SH-SY5Y (cell line): Measurements from ENCODE around the gene CRBN.

Source experiments
- GATA2 ChIP-seq: IDR thresholded peaks from 2 replicates; pipeline ENCODE4 v1.6.1; 2011; ENCODE audit warnings: mild to moderate bottlenecking, low read depth, low read length
- GATA3 ChIP-seq: IDR thresholded peaks from 2 replicates; pipeline ENCODE4 v1.6.1; 2011; ENCODE audit warnings: low read depth, mild to moderate bottlenecking, low read length, moderate library complexity

Gene CRBN

DNA sequence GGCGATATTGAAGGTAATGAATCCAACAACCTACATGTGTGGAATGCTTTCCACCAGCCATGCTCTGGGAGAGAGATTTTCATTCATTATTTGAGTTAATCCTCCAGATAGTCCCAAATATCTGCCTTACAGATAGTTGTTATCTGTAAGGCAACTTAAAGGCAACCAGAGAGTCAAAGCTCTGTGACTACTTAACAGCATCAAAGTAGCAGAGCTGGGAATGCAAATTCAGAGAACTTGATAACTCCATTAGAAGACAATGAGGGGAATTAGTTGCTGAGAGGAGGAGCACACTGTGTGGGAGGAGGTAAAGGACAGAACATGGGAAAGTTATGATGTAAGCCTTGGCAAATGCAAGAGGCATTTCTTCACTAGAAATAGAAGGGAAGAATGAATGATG, 10.5 kb upstream of the CRBN start:
- TF ChIP-seq GATA3 (no peak), GATA2 (no peak)

DNA sequence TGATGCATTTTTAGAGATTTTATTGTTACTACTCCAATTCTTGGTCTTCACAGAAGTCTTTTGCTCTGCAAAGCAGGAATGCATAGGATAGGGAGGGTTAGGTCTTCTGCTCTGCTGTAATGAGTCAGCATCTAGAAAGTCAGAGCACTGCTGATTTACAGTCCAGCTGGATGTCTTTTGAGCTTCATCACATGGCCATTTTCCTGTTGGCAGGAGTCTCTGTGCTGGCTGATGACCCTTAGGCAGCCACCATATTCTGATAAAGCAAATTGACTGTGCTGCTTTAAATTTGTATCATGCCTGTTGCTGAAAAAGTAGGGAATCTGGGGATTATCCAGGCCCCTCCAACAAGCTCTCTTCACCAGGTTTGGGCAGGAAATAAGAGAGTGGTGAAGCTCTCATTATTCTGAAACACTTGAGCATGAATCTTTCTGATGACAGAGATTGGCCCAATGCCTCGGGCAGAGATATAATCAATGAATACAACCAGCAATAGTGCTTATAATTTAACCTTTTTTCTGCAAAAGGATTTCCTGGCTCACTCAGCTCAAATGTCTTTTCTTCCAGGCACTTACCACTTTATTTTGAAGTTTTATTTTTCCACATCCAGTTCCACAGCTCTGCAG, 9.7 kb upstream of the CRBN start:
- TF ChIP-seq GATA3 (peak; percentile 84), GATA2 (peak; percentile 80)

GRCh38 chr3:3184876-3185275, 5.4 kb upstream of the CRBN start:
- TF ChIP-seq GATA2 (no peak), GATA3 (no peak)

DNA sequence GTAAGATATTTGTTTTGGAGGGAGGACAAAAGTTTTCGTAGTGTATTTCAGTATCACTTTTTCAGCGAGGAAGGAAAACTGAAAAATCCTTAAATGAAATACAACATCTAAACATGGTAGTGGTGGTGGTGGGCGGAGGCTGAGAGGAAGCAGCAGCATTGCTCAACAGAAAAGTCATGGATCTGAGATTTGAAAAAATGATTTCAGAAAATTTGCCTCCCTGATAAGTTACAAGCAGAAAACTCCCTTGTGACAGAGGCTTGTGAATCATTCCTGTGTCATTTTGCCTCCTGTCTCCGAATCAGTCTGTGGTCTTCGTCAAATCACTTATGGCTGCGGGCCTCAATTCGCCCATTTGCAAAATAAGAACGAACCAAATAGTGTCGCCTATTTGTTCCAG, 965 bp upstream of the CRBN start:
- TF ChIP-seq GATA3, result no peak
- TF ChIP-seq GATA2, result no peak

GRCh38 chr3:3178498-3179328, 778 bp downstream of the CRBN start:
- no peak for TF ChIP-seq GATA2
- no peak for TF ChIP-seq GATA3

DNA sequence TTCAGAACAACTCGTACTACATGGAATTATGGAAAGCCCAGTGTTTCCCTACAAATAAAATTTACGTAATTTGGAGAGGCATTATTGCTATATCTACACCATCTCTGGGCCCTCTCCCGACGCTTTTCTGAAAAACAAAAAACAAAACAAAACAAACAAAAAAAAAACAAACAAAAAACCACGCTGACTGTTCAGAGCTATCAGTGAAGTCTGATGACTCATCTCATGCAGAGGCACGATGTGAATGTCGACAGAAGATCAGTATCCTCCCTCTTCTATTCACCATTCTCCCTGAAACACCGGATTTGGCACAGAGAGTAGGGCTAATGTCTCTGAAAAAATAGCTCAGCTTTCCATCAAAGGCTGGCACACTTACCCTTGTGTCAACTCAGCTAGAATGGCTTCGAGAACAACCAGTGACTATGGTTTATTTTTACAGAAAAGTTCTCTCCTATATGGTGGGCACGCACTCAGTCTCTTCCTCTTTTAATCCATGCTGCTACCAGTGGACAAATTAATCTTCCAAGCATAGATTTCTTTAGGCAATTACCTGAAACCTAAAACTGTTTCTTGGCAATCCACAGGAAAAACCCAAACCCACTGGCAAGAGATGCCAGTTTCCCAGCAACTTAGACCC, 1.5 kb downstream of the CRBN start:
- TF ChIP-seq GATA2, result no peak
- no peak for TF ChIP-seq GATA3

DNA sequence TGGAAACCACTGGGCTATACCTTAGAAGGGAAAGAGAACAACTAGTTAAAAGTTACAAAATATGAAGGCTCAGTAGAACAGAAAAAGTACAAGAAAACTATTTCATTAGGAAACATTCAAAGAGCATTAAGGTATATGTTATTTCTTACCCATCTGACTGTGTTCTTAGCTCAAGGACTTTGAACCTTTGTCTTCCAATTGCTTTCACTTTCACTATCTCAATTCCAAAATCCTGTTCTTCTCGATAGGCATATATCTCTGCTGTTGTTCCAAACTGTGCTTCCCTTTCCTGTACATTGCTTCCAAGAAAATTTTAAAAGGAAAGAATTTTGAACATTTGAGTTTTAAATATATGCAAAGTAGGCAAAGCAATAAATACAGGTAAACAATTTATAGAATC, 6.9 kb downstream of the CRBN start:
- TF ChIP-seq GATA3 (no peak), GATA2 (no peak)

DNA sequence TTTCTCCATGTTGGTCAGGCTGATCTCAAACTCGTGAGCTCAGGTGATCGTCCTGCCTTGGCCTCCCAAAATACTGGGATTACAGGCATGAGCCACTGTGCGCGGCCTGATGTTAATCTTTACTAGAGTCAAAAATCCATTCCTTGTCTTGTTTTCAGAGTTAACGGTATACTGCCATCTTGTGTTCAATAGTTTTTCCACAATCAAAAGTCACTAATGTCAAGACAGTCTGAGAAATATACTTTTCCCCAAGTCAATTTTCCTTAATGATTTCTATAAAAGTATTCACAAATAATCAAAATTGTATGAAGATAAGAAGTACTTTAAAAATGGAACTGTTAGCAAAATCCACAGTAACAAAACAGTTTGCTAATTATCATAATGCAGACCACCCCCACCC, 8.5 kb downstream of the CRBN start:
- TF ChIP-seq GATA2 (peak; percentile 11; the same call in 1 of the 2 replicates), GATA3 (no peak)

DNA sequence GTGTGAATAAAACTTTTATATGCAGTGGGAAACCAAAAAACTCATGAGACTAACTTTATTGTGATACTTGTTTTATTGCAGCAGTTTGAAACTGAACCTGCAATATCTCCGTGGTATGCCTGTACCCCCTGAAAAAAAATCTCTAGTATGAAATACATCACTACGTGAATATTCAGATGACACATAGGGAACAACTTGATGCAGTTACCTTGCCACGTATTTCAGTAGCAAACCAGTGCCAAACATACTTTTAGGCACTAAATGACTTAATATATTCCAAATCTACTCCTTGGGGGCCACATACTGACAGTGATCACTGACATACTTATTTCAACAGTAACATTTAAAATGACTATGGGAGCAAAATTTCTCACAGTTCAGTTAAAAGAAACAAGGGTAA, 13.8 kb downstream of the CRBN start:
- TF ChIP-seq GATA2, result no peak

DNA sequence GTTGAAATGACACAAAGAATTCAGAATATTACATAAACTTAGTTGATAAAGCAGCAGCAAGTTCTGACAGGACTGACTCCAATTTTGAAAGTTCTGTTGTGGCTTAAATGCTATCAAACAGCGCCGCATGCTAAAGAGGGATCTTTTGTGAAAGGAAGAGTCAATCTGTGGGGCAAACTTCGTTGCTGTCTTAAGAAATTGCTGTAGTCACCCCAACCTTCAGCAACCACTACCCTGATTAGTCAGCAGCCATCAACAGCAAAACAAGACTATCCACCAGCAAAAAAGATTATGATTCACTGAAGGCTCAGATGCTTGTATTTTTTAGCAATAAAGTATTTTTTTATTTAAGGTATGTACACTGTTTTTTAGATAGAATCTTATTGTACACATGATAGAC, 14.2 kb downstream of the CRBN start:
- TF ChIP-seq GATA2, result no peak
- no peak for TF ChIP-seq GATA3

- TF ChIP-seq GATA2 (no peak), GATA3 (no peak)
Observed at GRCh38 chr3:3160826-3161225, 18.7 kb downstream of the CRBN start.

DNA sequence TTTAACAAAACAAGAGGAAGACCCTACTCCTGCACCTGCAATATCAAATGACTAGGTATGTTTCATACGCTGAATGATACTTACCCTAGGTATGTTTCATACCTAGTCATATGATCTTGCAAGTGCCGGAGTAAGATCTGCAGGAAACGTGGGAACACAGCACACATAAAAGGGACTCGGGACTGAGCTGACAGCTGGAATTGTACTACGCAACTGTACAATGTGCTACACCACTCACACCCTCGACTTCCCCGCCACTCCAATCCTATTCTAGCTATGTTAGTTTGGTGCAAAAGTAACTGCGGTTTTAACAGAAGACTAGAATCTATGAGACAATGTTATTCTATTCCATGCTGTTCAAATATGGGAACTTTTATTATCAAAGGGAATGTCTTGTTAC, 22.0 kb downstream of the CRBN start:
- TF ChIP-seq GATA3 (no peak), GATA2 (no peak)

DNA sequence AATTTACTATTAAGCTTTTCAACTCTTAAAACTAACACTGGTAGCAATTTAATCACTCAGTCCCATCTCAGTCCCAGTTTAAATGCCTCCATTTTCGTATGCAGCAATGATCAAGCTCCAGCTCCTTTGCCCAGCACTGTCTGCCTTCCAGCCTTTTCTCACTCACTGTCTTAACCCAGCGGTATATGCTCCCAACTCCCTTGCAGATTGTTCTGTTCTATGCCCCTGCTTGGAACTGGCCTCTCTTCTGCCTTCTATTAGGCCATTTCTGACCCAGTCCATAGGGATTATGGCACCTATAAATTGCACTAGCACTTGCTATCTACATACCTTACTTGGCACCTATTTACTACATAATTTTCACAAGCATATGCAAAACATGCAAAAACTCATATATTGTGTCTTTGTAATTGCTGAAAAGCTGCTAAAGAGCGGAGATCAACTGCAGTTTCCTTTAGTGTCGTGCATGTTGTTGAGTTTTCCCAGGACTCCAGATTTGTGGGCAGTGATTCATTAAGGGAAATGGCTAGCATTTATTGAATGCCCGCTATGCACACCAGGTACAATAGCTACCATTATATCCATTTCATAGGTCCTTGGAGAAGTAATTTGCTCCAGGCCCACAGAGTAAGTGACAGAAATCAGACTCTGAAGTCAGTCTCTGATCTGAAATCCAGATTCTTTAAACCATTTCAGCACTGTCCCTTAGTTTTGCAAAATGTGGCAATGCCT, 24.4 kb downstream of the CRBN start:
- TF ChIP-seq GATA2 (no peak), GATA3 (no peak)

DNA sequence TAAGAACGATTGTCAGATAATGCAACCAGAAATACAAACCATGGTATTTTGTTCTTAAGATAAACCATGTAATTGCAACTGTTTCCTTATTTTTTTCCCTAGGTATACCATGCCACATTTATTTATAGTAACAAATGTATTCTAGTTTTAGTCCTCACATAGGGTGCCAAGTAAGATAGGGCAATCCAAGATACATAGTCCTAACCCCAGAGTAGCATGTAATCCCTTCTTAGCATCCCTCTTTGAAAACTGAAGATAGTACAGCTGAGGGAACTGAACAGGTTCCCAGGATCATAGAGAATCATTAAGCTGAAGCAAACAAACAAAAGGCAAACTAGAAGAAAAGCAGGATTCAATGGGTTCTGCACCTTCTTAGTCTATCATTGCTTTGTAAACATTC, 28.0 kb downstream of the CRBN start:
- TF ChIP-seq GATA3, result no peak
- TF ChIP-seq GATA2, result no peak
